IMR-90 (cell line): ENCODE results near the gene IGF1R. TPM values are rescaled to one million over a fixed set of nuclear protein-coding genes. Genes with fewer than 3 reads are reported as not detected.
A peak's percentile ranks its signal among the peaks of the same experiment; 100 is the strongest.

ENCODE experiments used
- ATAC-seq: fragments of 200-7000 bp; cut with Tn5 transposase; 2 replicates; pipeline ENCODE4 v1.9.1; 2020; ENCODE audit warnings: low read depth, mild to moderate bottlenecking, moderate library complexity
- BruUV-seq: library from RNA; stranded (reverse); fragments of 400-500 nt; replicated peaks from 2 replicates; lab custom pipeline; 2021; lab: Mats Ljungman, UMichigan
- CTCF ChIA-PET: fragments of 300-600 bp; formaldehyde crosslinking; extraction: SDS; loops from one replicate; lab custom pipeline; 2021; ENCODE audit warnings: antibody characterized with exemption; lab: Yijun Ruan, JAX
- POLR2A ChIA-PET: fragments of 300-600 bp; sonication (Branson Sonifier 250); formaldehyde crosslinking; loops from one replicate; lab custom pipeline; 2022; ENCODE audit warnings: antibody characterized with exemption; ENCODE audit not compliant: unreplicated experiment; lab: Charles Lee
- DNase-seq: peaks from one replicate; pipeline ENCODE4 v3.0.0; 2013
- H2AFZ ChIP-seq: replicated peaks from 2 replicates; pipeline ENCODE3; 2013; ENCODE audit warnings: low read length, mild to moderate bottlenecking; ENCODE audit not compliant: poor library complexity
- H2AK5ac ChIP-seq: 2 replicates; pipeline ENCODE4 v1.6.1; 2013; ENCODE audit warnings: low read depth, low read length, inconsistent platforms
- H2AK9ac ChIP-seq: replicated peaks from 2 replicates; pipeline ENCODE3; 2013; ENCODE audit warnings: mild to moderate bottlenecking, low read depth, low read length, moderate library complexity; ENCODE audit not compliant: poor library complexity
- H2BK120ac ChIP-seq: 2 replicates; pipeline ENCODE4 v1.6.1; 2013; ENCODE audit warnings: low read depth, low read length, inconsistent platforms
- H2BK15ac ChIP-seq: 3 replicates; pipeline ENCODE4 v1.6.1; 2013; ENCODE audit warnings: low read depth, low read length, inconsistent platforms
- H2BK20ac ChIP-seq: 2 replicates; pipeline ENCODE4 v1.6.1; 2013; ENCODE audit warnings: low read depth, mild to moderate bottlenecking, inconsistent platforms, low read length, moderate library complexity
- H2BK5ac ChIP-seq: 2 replicates; pipeline ENCODE4 v1.6.1; 2013; ENCODE audit warnings: mild to moderate bottlenecking, low read depth, low read length, inconsistent platforms; ENCODE audit not compliant: poor library complexity, severe bottlenecking
- H3K14ac ChIP-seq: replicated peaks from 2 replicates; pipeline ENCODE4 v1.6.1; 2013; ENCODE audit warnings: low read depth, low read length, inconsistent platforms
- H3K18ac ChIP-seq: 2 replicates; pipeline ENCODE4 v1.6.1; 2013; ENCODE audit warnings: low read depth, low read length, control low read depth
- H3K23ac ChIP-seq: 2 replicates; pipeline ENCODE4 v1.6.1; 2013; ENCODE audit warnings: low read depth, low read length, inconsistent platforms
- H3K27ac ChIP-seq: 2 replicates; pipeline ENCODE4 v1.5.1; 2013; ENCODE audit warnings: mild to moderate bottlenecking, control low read depth, low read length; ENCODE audit not compliant: insufficient read depth
- H3K27me3 ChIP-seq: 2 replicates; pipeline ENCODE4 v1.6.1; 2013; ENCODE audit warnings: low read length; ENCODE audit not compliant: control insufficient read depth, insufficient read depth
- H3K36me3 ChIP-seq: 2 replicates; pipeline ENCODE4 v1.6.1; 2013; ENCODE audit warnings: low read length, mixed read lengths; ENCODE audit not compliant: control insufficient read depth, insufficient read depth
- H3K4ac ChIP-seq: 2 replicates; pipeline ENCODE4 v1.6.1; 2013; ENCODE audit warnings: low read depth, low read length, inconsistent platforms
- H3K4me1 ChIP-seq: 2 replicates; pipeline ENCODE4 v1.6.1; 2013; ENCODE audit warnings: low read length, mixed read lengths; ENCODE audit not compliant: control insufficient read depth, insufficient read depth
- H3K4me2 ChIP-seq: 2 replicates; pipeline ENCODE4 v1.6.1; 2013; ENCODE audit warnings: low read depth, mild to moderate bottlenecking, control low read depth, low read length, moderate library complexity
- H3K4me3 ChIP-seq: 2 replicates; pipeline ENCODE4 v1.5.1; 2013; ENCODE audit warnings: low read depth, mild to moderate bottlenecking, control low read depth, low read length, moderate library complexity; ENCODE audit not compliant: insufficient read depth
- H3K56ac ChIP-seq: 2 replicates; pipeline ENCODE4 v1.6.1; 2013; ENCODE audit warnings: low read length, inconsistent platforms; ENCODE audit not compliant: insufficient read depth; ENCODE audit errors: extremely low read depth
- H3K79me1 ChIP-seq, 2 experiments: 2 replicates each; pipeline ENCODE4 v1.6.1; 2013; ENCODE audit warnings: low read length in 2 of 2, inconsistent platforms in 1 of 2, low read depth in 1 of 2
- H3K9ac ChIP-seq: 2 replicates; pipeline ENCODE4 v1.6.1; 2013; ENCODE audit warnings: low read depth, low read length, control low read depth
- H3K9me1 ChIP-seq: 2 replicates; pipeline ENCODE4 v1.6.1; 2013; ENCODE audit warnings: low read length, inconsistent platforms; ENCODE audit not compliant: insufficient read depth
- H3K9me3 ChIP-seq: 2 replicates; pipeline ENCODE4 v1.6.1; 2013; ENCODE audit warnings: low read length; ENCODE audit not compliant: control insufficient read depth, insufficient read depth
- H4K20me1 ChIP-seq: 2 replicates; pipeline ENCODE4 v1.6.1; 2013; ENCODE audit warnings: low read length, inconsistent platforms; ENCODE audit not compliant: insufficient read depth
- H4K5ac ChIP-seq: 2 replicates; pipeline ENCODE4 v1.6.1; 2013; ENCODE audit warnings: mild to moderate bottlenecking, low read depth, low read length, control low read depth
- H4K8ac ChIP-seq, 2 experiments: 2 replicates each; pipeline ENCODE4 v1.6.1; 2013; ENCODE audit warnings: low read depth in 2 of 2, low read length in 2 of 2, control low read depth in 1 of 2, inconsistent platforms in 1 of 2
- H4K91ac ChIP-seq: 2 replicates; pipeline ENCODE4 v1.6.1; 2013; ENCODE audit warnings: low read depth, low read length, inconsistent platforms; ENCODE audit not compliant: insufficient read depth
- CEBPB ChIP-seq: IDR thresholded peaks from 2 replicates; pipeline ENCODE4 v1.6.1; 2012; ENCODE audit warnings: low read depth, low read length, improper control_type of control experiment
- MXI1 ChIP-seq: IDR thresholded peaks from 2 replicates; pipeline ENCODE4 v1.6.1; 2012; ENCODE audit warnings: low read depth, mild to moderate bottlenecking, low read length, moderate library complexity, borderline replicate concordance
- WGBS, 2 experiments: methylation state at CpG; one replicate each; pipeline versions ENCODE4 v1.1.5 to v1.1.7; 2013; ENCODE audit warnings: missing lambda C conversion rate in 2 of 2; ENCODE audit not compliant: insufficient read length in 1 of 2; ENCODE audit errors: extremely low coverage in 2 of 2; 5-methylcytosine and 5-hydroxymethylcytosine counted together
- dilution Hi-C: fragments of 300-500 bp; cut with HindIII; formaldehyde crosslinking; loops from one replicate; pipeline ENCODE4 v1.14.3; 2018; ENCODE audit warnings: low sequenced_read_pairs; ENCODE audit not compliant: unreplicated experiment
- in situ Hi-C: fragments of 300-500 bp; cut with MboI; formaldehyde crosslinking; loops from 3 replicates; pipeline ENCODE4 v1.14.3; 2019; ENCODE audit warnings: low sequenced_read_pairs, inconsistent platforms, mixed read lengths
- intact Hi-C: fragments of 100-400 bp; cut with micrococcal nuclease; formaldehyde crosslinking; loops from 2 replicates; pipeline ENCODE4 v1.10.0; 2022
- polyA plus RNA-seq, 3 experiments: library from polyadenylated mRNA; depleted of rRNA; stranded (reverse); fragments of >200 nt; gene quantifications; 2 replicates each; pipeline ENCODE4 v1.2.3, GENCODE V29; 2012; ENCODE audit warnings: low replicate concordance in 1 of 3
- total RNA-seq: library from RNA; depleted of rRNA; stranded (reverse); fragments of >200 nt; gene quantifications from 2 replicates; pipeline ENCODE4 v1.2.3, GENCODE V29; 2012

The IGF1R gene
- total and polyA plus RNA-seq, 2 of the 4 experiments (the other 2 are of a cell fraction), result 24.0 to 24.9 TPM

GRCh38 chr15:98855815-98856531 lies 207.6 kb downstream of the IGF1R start:
- Histone ChIP-seq H3K27ac (peak overlapping the region; percentile 97), H3K56ac (peak overlapping the region; percentile 90), H2BK5ac (peak overlapping the region; percentile 87), H4K5ac (peak overlapping the region; percentile 85), H3K9me1 (peaks cover 19% of the 10 kb centered on the region), H2AK5ac (peak overlapping the region; percentile 94), H4K20me1 (peaks cover 22% of the 10 kb centered on the region), H3K4me1 (peaks cover 44% of the 10 kb centered on the region), H4K8ac (peak overlapping the region; percentile 47 to 86), H3K4me3 (no peak overlapping the region), H2BK120ac (peak overlapping the region; percentile 95), H2AFZ (no peak overlapping the region), H3K27me3 (no peaks in the 10 kb centered on the region), H3K4me2 (peak overlapping the region; percentile 67), H3K18ac (peak overlapping the region; percentile 92), H3K79me1 (peaks cover 26 to 82% of the 10 kb centered on the region in 2 experiments), H3K14ac (peak overlapping the region; percentile 94), H2BK20ac (peak overlapping the region; percentile 94), H3K9ac (peak overlapping the region; percentile 60), H3K36me3 (no peaks in the 10 kb centered on the region), H3K9me3 (no peaks in the 10 kb centered on the region), H3K4ac (peak overlapping the region; percentile 96), H2BK15ac (peak overlapping the region; percentile 71; the same call in 2 of the 3 replicates), H3K23ac (peak overlapping the region; percentile 96), H4K91ac (peak overlapping the region; percentile 93), H2AK9ac (peak overlapping the region; percentile 6)
- intact Hi-C loops (loop anchor here (1.0 to 2.0 kb wide), 3 partner anchors 21 to 48 kb away; no protein-coding TSS in a partner anchor), in situ Hi-C loops (no loop called here), dilution Hi-C loops (no loop called here)
- ChIA-PET POLR2A (interaction anchor here (0.6 kb wide), 2 partner anchors 207 to 209 kb away, joined by 3 to 4 read pairs; no protein-coding TSS in a partner anchor), CTCF (interaction anchor here (0.7 to 1.3 kb wide), 5 partner anchors 10 to 220 kb away, joined by 3 to 4 read pairs (median 3); no protein-coding TSS in a partner anchor)
- TF ChIP-seq CEBPB (no peak), MXI1 (no peak)
- no peak for ATAC-seq
- no peak for DNase-seq
- BruUV-seq, result no TSS peak
- WGBS, 2 experiments, result 79% methylated on average over 4 of the region's 10 CpGs; no CpG with 5 or more reads in 1 of the 2 experiments
